Lower leg skin (tissue), 3 donors: ENCODE data around the gene PLEKHA1.

Source experiments
- CTCF ChIP-seq, 3 donors: fragments of 450-650 bp; IDR thresholded peaks; one replicate each; pipeline ENCODE4 v1.5.1; 2016; ENCODE audit warnings: antibody characterized with exemption in 3 of 3, mild to moderate bottlenecking in 3 of 3, moderate library complexity in 2 of 3
- POLR2A ChIP-seq, 2 donors: fragments of 450-650 bp; IDR thresholded peaks; one replicate each; pipeline ENCODE4 v1.6.1; 2016 to 2017; ENCODE audit warnings: antibody characterized with exemption in 2 of 2, mild to moderate bottlenecking in 1 of 2, moderate library complexity in 1 of 2

- TF ChIP-seq CTCF (IDR thresholded peaks at IDR 0.05), result no peak
- TF ChIP-seq POLR2A (IDR thresholded peaks at IDR 0.05), result no peak
These were observed 37.5 kb upstream of the PLEKHA1 start for GRCh38 chr10:122336961-122337360.
